A549 (cell line): Measurements from ENCODE around the gene UFSP2. TPM values are rescaled to one million over a fixed set of nuclear protein-coding genes. Genes with fewer than 3 reads are reported as not detected.

Experiments
- ATAC-seq, 2 experiments: fragments of 200-7000 bp in 1 of 2; fragments of >200 bp in 1 of 2; cut with Nextera tagmentation in 1 of 2; cut with Tn5 transposase in 1 of 2; 3 replicates each; pipeline versions ENCODE4 v1.8.0 to v1.9.1; 2018 to 2020; ENCODE audit warnings: mild to moderate bottlenecking in 1 of 2, moderate library complexity in 1 of 2
- CTCF ChIA-PET: fragments of 300-600 bp; sonication (Branson Sonifier 250); formaldehyde crosslinking; extraction: SDS; loops from one replicate; lab custom pipeline; 2021; ENCODE audit warnings: antibody characterized with exemption, inconsistent platforms; lab: Yijun Ruan, JAX
- POLR2A ChIA-PET: fragments of 350-600 bp; formaldehyde crosslinking; extraction: SDS; loops from one replicate; lab custom pipeline; 2021; ENCODE audit warnings: antibody characterized with exemption, inconsistent platforms; lab: Yijun Ruan, JAX
- DNase-seq, 2 experiments: peaks; one replicate each; pipeline versions ENCODE4 v3.0.0 to v3.0.0-alpha.2; 2011 to 2016; ENCODE audit warnings: low read depth in 1 of 2, low spot score in 1 of 2
- FAIRE-seq: peaks from 2 replicates; lab custom pipeline; 2011; peaks lifted over from hg19 to GRCh38; lab: Jason Lieb, UNC
- H3K27ac ChIP-seq, 2 experiments: fragments of >200 bp; sonication (Bioruptor Twin); formaldehyde crosslinking; 3 replicates each; pipeline ENCODE4 v1.5.1; 2016 to 2017
- H3K4me1 ChIP-seq: fragments of >200 bp; sonication (Bioruptor Twin); formaldehyde crosslinking; 3 replicates; pipeline ENCODE4 v1.6.1; 2016
- H3K4me2 ChIP-seq: fragments of >200 bp; sonication (Bioruptor Twin); formaldehyde crosslinking; 3 replicates; pipeline ENCODE4 v1.6.1; 2016
- H3K4me3 ChIP-seq: fragments of >200 bp; sonication (Bioruptor Twin); formaldehyde crosslinking; 3 replicates; pipeline ENCODE4 v1.5.1; 2016
- H3K9me3 ChIP-seq: fragments of >200 bp; sonication (Bioruptor Twin); formaldehyde crosslinking; 3 replicates; pipeline ENCODE4 v1.6.1; 2016
- ATOH8 ChIP-seq: fragments of 250-450 bp; sonication (Bioruptor Pico); IDR thresholded peaks from 2 replicates; pipeline ENCODE4 v1.5.0; 2020; ENCODE audit warnings: low read depth, mild to moderate bottlenecking, moderate library complexity
- BHLHE40 ChIP-seq: IDR thresholded peaks from 2 replicates; pipeline ENCODE4 v1.6.1; 2012; ENCODE audit warnings: low read depth, low read length, inconsistent platforms
- CBX2 ChIP-seq: fragments of 200-600 bp; sonication (generic); IDR thresholded peaks from 2 replicates; pipeline ENCODE4 v1.6.1; 2016; ENCODE audit warnings: low read depth, mild to moderate bottlenecking, borderline replicate concordance
- CEBPB ChIP-seq, 2 experiments: fragments of >200 bp in 1 of 2; sonication (Bioruptor Twin) in 1 of 2; formaldehyde crosslinking in 1 of 2; IDR thresholded peaks; 2 replicates each; pipeline ENCODE4 v1.6.1; 2012 to 2016
- CHD2 ChIP-seq: fragments of 150-350 bp; IDR thresholded peaks from 2 replicates; pipeline ENCODE4 v1.6.1; 2014; ENCODE audit warnings: low read length; ENCODE audit not compliant: partially characterized antibody
- CTCF ChIP-seq: fragments of >200 bp; sonication (Bioruptor Twin); formaldehyde crosslinking; IDR thresholded peaks from 3 replicates; pipeline ENCODE4 v1.5.1; 2016
- EHF ChIP-seq: fragments of 250-450 bp; sonication (Bioruptor Pico); IDR thresholded peaks from 2 replicates; pipeline ENCODE4 v1.5.0; 2020; ENCODE audit warnings: mild to moderate bottlenecking
- FOSB ChIP-seq: fragments of 250-450 bp; sonication (Bioruptor Pico); IDR thresholded peaks from 2 replicates; pipeline ENCODE4 v1.5.0; 2020; ENCODE audit warnings: mild to moderate bottlenecking, moderate library complexity
- FOSL2 ChIP-seq, 2 experiments: fragments of 450-650 bp in 1 of 2; fragments of >200 bp in 1 of 2; sonication (Bioruptor Twin) in 1 of 2; formaldehyde crosslinking; IDR thresholded peaks; 2 replicates each; pipeline versions ENCODE4 v1.5.0 to v1.6.1; 2016 to 2020; ENCODE audit warnings: mild to moderate bottlenecking in 1 of 2, moderate library complexity in 1 of 2
- FOXS1 ChIP-seq: fragments of 250-450 bp; sonication (Bioruptor Pico); IDR thresholded peaks from 2 replicates; pipeline ENCODE4 v1.5.0; 2020; ENCODE audit warnings: mild to moderate bottlenecking, moderate library complexity
- GATA3 ChIP-seq: IDR thresholded peaks from 2 replicates; pipeline ENCODE4 v1.6.1; 2012; ENCODE audit warnings: borderline replicate concordance
- HDAC2 ChIP-seq: fragments of 200-600 bp; sonication (generic); IDR thresholded peaks from 2 replicates; pipeline ENCODE4 v1.6.1; 2016
- HOXB13 ChIP-seq: fragments of 250-450 bp; sonication (Bioruptor Pico); IDR thresholded peaks from 2 replicates; pipeline ENCODE4 v1.5.0; 2020; ENCODE audit warnings: low read depth, mild to moderate bottlenecking, moderate library complexity
- JUN ChIP-seq, 2 experiments: fragments of >200 bp; sonication (Bioruptor Twin); formaldehyde crosslinking; IDR thresholded peaks; 2 replicates in 1 of 2; 3 replicates in 1 of 2; pipeline ENCODE4 v1.6.1; 2016 to 2017
- NFE2L2 ChIP-seq: fragments of 150-350 bp; conservative IDR thresholded peaks from 2 replicates; pipeline ENCODE4 v1.6.1; 2014; ENCODE audit warnings: low read length
- RNF2 ChIP-seq: fragments of 200-600 bp; sonication (generic); IDR thresholded peaks from 2 replicates; pipeline ENCODE4 v1.6.1; 2016; ENCODE audit warnings: low read depth, mild to moderate bottlenecking, antibody characterized with exemption, moderate library complexity, borderline replicate concordance
- SREBF2 ChIP-seq: fragments of 450-650 bp; IDR thresholded peaks from 2 replicates; pipeline ENCODE4 v1.6.1; 2014; ENCODE audit warnings: mild to moderate bottlenecking, moderate library complexity
- ZC3H11A ChIP-seq: fragments of 450-650 bp; IDR thresholded peaks from 2 replicates; pipeline ENCODE4 v1.6.1; 2014; ENCODE audit warnings: antibody characterized with exemption, mild to moderate bottlenecking
- ZFP36 ChIP-seq: fragments of 450-650 bp; IDR thresholded peaks from 2 replicates; pipeline ENCODE4 v1.6.1; 2014; ENCODE audit warnings: borderline replicate concordance; ENCODE audit not compliant: partially characterized antibody
- ZNF302 ChIP-seq: fragments of 250-450 bp; sonication (Bioruptor Pico); IDR thresholded peaks from 2 replicates; pipeline ENCODE4 v1.9.0; 2021; ENCODE audit warnings: inconsistent platforms, mild to moderate bottlenecking, moderate library complexity
- ZSCAN20 ChIP-seq: fragments of 250-450 bp; sonication (Bioruptor Pico); IDR thresholded peaks from 2 replicates; pipeline ENCODE4 v1.8.0; 2022; ENCODE audit warnings: mild to moderate bottlenecking, moderate library complexity
- WGBS: methylation state at CpG from one replicate; pipeline ENCODE4 v1.1.6; 2017; ENCODE audit errors: missing lambda C conversion rate; 5-methylcytosine and 5-hydroxymethylcytosine counted together
- polyA plus RNA-seq, 4 experiments: library from polyadenylated mRNA; depleted of rRNA in 3 of 4; stranded (reverse); fragments of >200 nt; fragmentation: RNase III in 1 of 4; extraction: RNeasy Plus Mini Kit Qiagen cat#74134 plus additional on column Dnase treatment in 1 of 4; gene quantifications; 2 replicates in 3 of 4; 3 replicates in 1 of 4; pipeline ENCODE4 v1.2.3, GENCODE V29; 2011 to 2017
- TF ChIP-seq, protein P1 (sequence below): fragments of >200 bp; sonication (Bioruptor Twin); formaldehyde crosslinking; IDR thresholded peaks from 3 replicates; pipeline ENCODE4 v1.6.1; 2016
- TF ChIP-seq, protein P2 (sequence below): IDR thresholded peaks from 2 replicates; pipeline ENCODE4 v1.6.1; 2012
- TF ChIP-seq, protein P3 (sequence below): fragments of 450-650 bp; IDR thresholded peaks from 2 replicates; pipeline ENCODE4 v1.6.1; 2014; ENCODE audit warnings: antibody characterized with exemption
- TF ChIP-seq, protein P4 (sequence below): fragments of 250-450 bp; sonication (Bioruptor Pico); IDR thresholded peaks from 2 replicates; pipeline ENCODE4 v1.5.0; 2021; ENCODE audit warnings: mild to moderate bottlenecking, moderate library complexity, borderline replicate concordance

Gene UFSP2
- polyA plus RNA-seq, 2 of the 4 experiments (the other 2 are of a cell fraction) = 15.1 to 35.7 TPM

- Histone ChIP-seq H3K4me2 (peak within 1 kb of the TSS; percentile 89), H3K9me3 (no peaks in the 10 kb centered on the region), H3K4me1 (no peaks in the 10 kb centered on the region), H3K27ac (peak within 1 kb of the TSS; percentile 74 to 99), H3K4me3 (peak within 1 kb of the TSS; percentile 49)
- ATAC-seq (peak; percentile 42 to 45), FAIRE-seq (no peak), DNase-seq (peak in 1 of 2 experiments; percentile 8)
- no peak for TF ChIP-seq BHLHE40
- TF ChIP-seq, protein P1, sequence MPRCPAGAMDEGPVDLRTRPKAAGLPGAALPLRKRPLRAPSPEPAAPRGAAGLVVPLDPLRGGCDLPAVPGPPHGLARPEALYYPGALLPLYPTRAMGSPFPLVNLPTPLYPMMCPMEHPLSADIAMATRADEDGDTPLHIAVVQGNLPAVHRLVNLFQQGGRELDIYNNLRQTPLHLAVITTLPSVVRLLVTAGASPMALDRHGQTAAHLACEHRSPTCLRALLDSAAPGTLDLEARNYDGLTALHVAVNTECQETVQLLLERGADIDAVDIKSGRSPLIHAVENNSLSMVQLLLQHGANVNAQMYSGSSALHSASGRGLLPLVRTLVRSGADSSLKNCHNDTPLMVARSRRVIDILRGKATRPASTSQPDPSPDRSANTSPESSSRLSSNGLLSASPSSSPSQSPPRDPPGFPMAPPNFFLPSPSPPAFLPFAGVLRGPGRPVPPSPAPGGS = no peak
- TF ChIP-seq GATA3 = no peak
- TF ChIP-seq NFE2L2 = no peak
- TF ChIP-seq FOSB (CRISPR knock-in tag) = no peak
- TF ChIP-seq EHF (CRISPR knock-in tag) = no peak
- TF ChIP-seq CEBPB (IDR thresholded peaks at IDR 0.05) = no peak
- TF ChIP-seq ZNF302 (CRISPR knock-in tag) = no peak
- TF ChIP-seq ZC3H11A = no peak
- TF ChIP-seq, protein P2, sequence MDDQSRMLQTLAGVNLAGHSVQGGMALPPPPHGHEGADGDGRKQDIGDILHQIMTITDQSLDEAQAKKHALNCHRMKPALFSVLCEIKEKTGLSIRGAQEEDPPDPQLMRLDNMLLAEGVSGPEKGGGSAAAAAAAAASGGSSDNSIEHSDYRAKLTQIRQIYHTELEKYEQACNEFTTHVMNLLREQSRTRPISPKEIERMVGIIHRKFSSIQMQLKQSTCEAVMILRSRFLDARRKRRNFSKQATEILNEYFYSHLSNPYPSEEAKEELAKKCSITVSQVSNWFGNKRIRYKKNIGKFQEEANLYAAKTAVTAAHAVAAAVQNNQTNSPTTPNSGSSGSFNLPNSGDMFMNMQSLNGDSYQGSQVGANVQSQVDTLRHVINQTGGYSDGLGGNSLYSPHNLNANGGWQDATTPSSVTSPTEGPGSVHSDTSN = no peak
- no peak for TF ChIP-seq CHD2
- TF ChIP-seq, protein P3, sequence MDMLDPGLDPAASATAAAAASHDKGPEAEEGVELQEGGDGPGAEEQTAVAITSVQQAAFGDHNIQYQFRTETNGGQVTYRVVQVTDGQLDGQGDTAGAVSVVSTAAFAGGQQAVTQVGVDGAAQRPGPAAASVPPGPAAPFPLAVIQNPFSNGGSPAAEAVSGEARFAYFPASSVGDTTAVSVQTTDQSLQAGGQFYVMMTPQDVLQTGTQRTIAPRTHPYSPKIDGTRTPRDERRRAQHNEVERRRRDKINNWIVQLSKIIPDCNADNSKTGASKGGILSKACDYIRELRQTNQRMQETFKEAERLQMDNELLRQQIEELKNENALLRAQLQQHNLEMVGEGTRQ = no peak
- ChIA-PET CTCF (interaction anchor here (0.6 to 1.3 kb wide), 2 partner anchors 86 to 140 kb away, joined by 4 read pairs; no protein-coding TSS in a partner anchor), POLR2A (interaction anchor here (1.3 to 2.5 kb wide), 9 partner anchors 8 to 642 kb away, joined by 3 to 9 read pairs (median 6); partner anchors contain the start of genes SLC25A4, SNX25 and UFSP2)
- WGBS = 63% methylated on average over 10 of the region's 38 CpGs
Observed at GRCh38 chr4:185396724-185397385, 28.9 kb downstream of the UFSP2 start, which contains the start of gene ANKRD37. Gene ANKRD37, plus strand, starts transcription at chr4:185396841. Its CDS starts 83 bp downstream, at chr4:185396924.

DNA sequence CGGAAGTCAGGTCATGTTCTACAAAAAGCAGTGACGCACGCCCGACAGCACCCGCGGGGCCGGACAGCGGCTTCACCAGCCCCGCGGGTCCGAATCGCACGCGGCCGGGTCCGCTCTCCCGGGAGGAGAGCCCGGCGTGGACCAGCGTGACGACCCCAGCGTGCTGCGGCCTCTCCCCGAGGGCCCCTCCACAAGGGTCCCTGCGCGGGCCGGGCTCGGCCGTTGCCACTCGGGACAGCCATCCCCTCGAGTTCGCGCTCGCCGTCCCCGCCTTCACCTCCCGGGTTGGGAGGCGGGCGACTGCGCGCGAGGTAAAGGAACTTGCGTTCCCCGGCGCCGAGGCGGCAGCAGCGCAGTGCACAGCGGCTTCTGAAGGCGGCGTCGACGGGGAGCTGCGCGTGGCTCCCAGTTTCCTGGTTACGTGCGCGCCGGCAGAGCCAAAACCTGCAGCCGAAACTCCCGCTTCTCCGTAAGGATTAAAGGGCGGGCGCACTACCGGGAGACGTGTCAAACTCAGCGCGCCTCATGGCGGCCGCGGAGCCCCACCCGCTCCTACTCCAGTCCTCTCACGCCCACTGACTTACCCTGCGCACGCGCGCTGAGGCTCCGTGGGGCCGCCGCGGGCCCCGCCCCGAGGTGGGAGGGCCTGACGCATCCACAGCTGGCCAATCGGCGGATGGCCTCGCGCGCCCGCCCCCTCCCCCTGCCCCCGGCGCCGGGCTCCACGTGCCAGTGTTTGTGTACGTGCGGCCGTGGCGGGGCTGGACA lies 29.6 kb downstream of the UFSP2 start:
- ATAC-seq = peak; percentile 89 to 95
- Histone ChIP-seq H3K4me3 (peak overlapping the region; percentile 49), H3K9me3 (no peaks in the 10 kb centered on the region), H3K4me1 (no peaks in the 10 kb centered on the region), H3K27ac (peak overlapping the region; percentile 74 to 99), H3K4me2 (peak overlapping the region; percentile 89)
- peak; percentile 84 to 94 for DNase-seq
- ChIA-PET POLR2A (interaction anchor here (0.8 to 2.5 kb wide), 11 partner anchors 9 to 642 kb away, joined by 3 to 9 read pairs (median 6); partner anchors contain the start of genes SLC25A4, SNX25 and UFSP2), CTCF (interaction anchor here (0.6 to 1.3 kb wide), 3 partner anchors 18 to 139 kb away, joined by 3 to 4 read pairs (median 4); no protein-coding TSS in a partner anchor)
- FAIRE-seq = no peak
- 2% methylated on average over 19 of the region's 98 CpGs for WGBS
- TF ChIP-seq HDAC2 (no peak; the same call in 1 of the 2 replicates), FOXS1 (CRISPR knock-in tag) (no peak), ZC3H11A (no peak), FOSL2 (IDR thresholded peaks at IDR 0.05) (no peak), FOSL2 (CRISPR knock-in tag; IDR thresholded peaks at IDR 0.05) (peak; percentile 19; the same call in 1 of the 2 replicates), JUN (IDR thresholded peaks at IDR 0.05) (peak; percentile 51 to 75; a peak in 4 of 5 replicates), SREBF2 (no peak), CBX2 (no peak), CTCF (no peak), ZFP36 (no peak), RNF2 (no peak), ATOH8 (no peak), ZSCAN20 (CRISPR knock-in tag) (no peak), EHF (CRISPR knock-in tag) (no peak), HOXB13 (CRISPR knock-in tag) (no peak)
- TF ChIP-seq, protein P4, sequence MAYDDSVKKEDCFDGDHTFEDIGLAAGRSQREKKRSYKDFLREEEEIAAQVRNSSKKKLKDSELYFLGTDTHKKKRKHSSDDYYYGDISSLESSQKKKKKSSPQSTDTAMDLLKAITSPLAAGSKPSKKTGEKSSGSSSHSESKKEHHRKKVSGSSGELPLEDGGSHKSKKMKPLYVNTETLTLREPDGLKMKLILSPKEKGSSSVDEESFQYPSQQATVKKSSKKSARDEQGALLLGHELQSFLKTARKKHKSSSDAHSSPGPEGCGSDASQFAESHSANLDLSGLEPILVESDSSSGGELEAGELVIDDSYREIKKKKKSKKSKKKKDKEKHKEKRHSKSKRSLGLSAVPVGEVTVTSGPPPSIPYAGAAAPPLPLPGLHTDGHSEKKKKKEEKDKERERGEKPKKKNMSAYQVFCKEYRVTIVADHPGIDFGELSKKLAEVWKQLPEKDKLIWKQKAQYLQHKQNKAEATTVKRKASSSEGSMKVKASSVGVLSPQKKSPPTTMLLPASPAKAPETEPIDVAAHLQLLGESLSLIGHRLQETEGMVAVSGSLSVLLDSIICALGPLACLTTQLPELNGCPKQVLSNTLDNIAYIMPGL (CRISPR knock-in tag) = 0 out of 2 replicates have a peak, but pooled peaks have one; percentile 45
